Daoy (cell line): ENCODE data around the gene STK35. TPM values are rescaled to one million over a fixed set of nuclear protein-coding genes. Genes with fewer than 3 reads are reported as not detected.
"Not testable (repeated sequence)": the region's sequence is repeated elsewhere in the genome, so short reads cannot be mapped to it uniquely, and the experiment has no call there.

Experiments used
- DNase-seq: peaks from one replicate; pipeline ENCODE4 v3.0.0-alpha.2; 2015; ENCODE audit warnings: low read depth
- total RNA-seq: library from RNA; depleted of rRNA; stranded (reverse); fragments of >200 nt; shearing (Covaris generic); gene quantifications from 2 replicates; pipeline ENCODE4 v1.2.3, GENCODE V29; 2014; rRNA removed

The STK35 gene
- total RNA-seq, 1 experiment from 2014 or later = 10.8 TPM

DNA sequence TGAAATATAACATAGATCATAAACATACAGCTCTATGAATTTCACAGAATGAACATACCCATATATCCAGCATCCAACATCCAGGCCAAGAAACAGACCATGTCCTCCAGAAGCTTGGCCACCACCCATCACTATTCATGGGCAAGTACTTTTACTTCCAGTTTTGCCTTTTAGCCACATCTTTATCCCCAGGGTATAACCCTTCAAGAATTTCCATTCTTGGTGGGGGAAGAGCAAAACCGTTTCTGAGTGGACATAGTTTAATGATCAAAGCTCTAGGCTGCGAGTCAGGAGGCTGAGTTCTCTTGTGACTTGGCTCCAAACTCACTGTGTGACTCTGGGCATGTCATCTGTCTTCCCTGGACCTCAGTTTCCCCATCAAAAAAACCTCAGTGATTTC is 78.3 kb downstream of the STK35 start:
- DNase-seq = no peak

DNA sequence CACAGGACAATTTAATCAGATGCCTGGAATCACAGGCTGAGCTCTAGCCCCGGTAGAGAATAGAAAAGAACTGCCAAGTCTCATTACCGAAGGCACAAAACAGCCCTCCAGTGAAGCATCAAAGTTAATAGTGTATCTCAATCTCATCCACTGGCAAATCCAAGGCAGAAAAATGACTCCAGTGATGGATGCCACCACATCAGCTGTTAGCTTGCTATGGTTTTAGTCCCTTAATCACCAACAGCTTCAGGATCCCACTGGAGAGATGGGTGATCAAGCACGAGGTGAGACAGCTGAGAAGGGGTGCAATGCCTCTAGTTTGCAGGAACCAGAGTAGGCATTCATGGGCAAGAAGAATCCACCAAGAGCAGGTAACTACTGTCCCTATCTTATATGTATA is 81.8 kb downstream of the STK35 start:
- no peak for DNase-seq

DNA sequence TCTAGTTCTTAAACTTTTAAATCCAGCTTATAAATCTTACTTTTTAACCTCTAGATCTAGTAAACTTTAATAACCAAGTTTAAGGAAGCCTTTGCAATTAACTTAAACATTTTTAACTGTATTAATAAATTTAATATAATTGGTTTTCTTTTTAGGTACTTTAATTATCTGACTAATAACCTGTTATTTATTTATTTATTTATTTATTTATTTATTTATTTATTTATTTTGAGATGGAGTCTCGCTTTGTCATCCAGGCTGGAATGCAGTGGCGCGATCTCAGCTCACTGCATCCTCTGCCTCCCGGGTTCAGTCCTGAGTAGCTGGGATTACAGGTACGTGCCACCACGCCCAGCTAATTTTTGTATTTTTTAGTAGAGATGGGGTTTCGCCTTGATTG is 83.3 kb downstream of the STK35 start:
- not testable (repeated sequence) for DNase-seq

DNA sequence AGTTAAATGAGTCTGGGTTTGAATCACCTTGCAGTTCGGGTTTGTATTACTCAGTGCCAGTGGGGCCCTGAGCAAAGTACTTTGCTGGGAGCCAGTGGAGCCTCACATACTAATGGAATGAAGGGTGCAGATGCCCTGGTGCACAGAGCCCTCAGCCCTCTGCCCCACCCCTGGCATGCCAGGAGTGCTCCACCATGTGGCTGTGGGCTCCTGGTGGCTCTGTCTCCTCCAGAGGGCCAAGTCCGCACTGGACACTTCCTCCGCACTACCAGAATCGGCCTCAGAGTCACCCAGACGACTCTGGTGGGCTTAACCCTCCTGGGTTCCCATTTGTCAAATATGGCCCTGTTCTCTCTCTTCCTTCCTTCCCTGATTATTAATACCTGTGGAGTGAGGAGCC is 94.0 kb downstream of the STK35 start:
- no peak for DNase-seq

DNA sequence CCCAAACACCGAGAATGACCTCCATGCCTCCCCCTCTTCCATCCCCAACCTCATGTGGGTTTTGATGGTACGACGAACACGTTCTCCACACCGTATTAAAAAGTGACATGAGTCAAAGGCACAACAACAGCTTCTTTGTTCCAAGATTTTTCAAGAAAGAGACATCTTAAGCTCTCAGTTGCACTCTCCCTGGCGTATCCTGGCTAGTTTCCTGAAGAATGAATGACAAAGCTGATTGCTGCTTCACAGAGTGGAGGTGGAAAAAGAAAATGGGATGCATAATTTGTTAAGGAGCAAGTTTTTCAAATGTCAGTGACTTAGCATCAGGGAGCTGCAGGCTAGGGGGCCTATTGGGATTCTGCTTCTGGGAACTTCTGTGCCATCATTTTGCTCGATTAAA is 95.5 kb downstream of the STK35 start:
- no peak for DNase-seq

Other genes with a start within 250 kb of the STK35 start
- gene SIRPA, start 206.4 kb upstream of the STK35 start, total RNA-seq = 7.2 and 11.5 TPM in 2 replicates
- not detected in 2 replicates for gene PDYN, start 107.8 kb upstream of the STK35 start, total RNA-seq
- gene TGM3, start 194.2 kb downstream of the STK35 start, total RNA-seq = 0.06 TPM in 1 of 2 replicates, not detected in the other